GM23338 (cell line): ENCODE measurements around the gene CCL7. TPM values are rescaled to one million over a fixed set of nuclear protein-coding genes. Genes with fewer than 3 reads are reported as not detected.
"Not testable (repeated sequence)": the region's sequence is repeated elsewhere in the genome, so short reads cannot be mapped to it uniquely, and the experiment has no call there.

Experiments
- ATAC-seq: fragments of 200-7000 bp; cut with Tn5 transposase; 3 replicates; pipeline ENCODE4 v1.9.1; 2020
- DNase-seq: peaks from one replicate; pipeline ENCODE4 v3.0.0-alpha.2; 2015; ENCODE audit warnings: low spot score
- H2AFZ ChIP-seq: fragments of 200-600 bp; sonication (generic); 2 replicates; pipeline ENCODE4 v1.8.0; 2016; ENCODE audit warnings: antibody characterized with exemption, mild to moderate bottlenecking, moderate library complexity
- H3F3A ChIP-seq: fragments of 200-600 bp; sonication (generic); replicated peaks from 2 replicates; pipeline ENCODE4 v1.8.0; 2017; ENCODE audit warnings: antibody characterized with exemption, mixed run types, low read depth
- H3K27ac ChIP-seq: fragments of 200-600 bp; sonication (generic); 2 replicates; pipeline ENCODE4 v1.6.1; 2016; ENCODE audit warnings: low read depth
- H3K27me3 ChIP-seq: fragments of 200-600 bp; sonication (generic); 2 replicates; pipeline ENCODE4 v1.8.0; 2016; ENCODE audit warnings: mild to moderate bottlenecking, mixed run types, moderate library complexity; ENCODE audit not compliant: insufficient read depth
- H3K36me3 ChIP-seq: fragments of 200-600 bp; sonication (generic); 2 replicates; pipeline ENCODE4 v1.8.0; 2016; ENCODE audit warnings: mild to moderate bottlenecking; ENCODE audit not compliant: insufficient read depth
- H3K4me1 ChIP-seq: fragments of 200-600 bp; sonication (generic); 2 replicates; pipeline ENCODE4 v1.8.0; 2016; ENCODE audit warnings: mild to moderate bottlenecking, moderate library complexity; ENCODE audit not compliant: insufficient read depth
- H3K4me2 ChIP-seq: fragments of 200-600 bp; sonication (generic); 2 replicates; pipeline ENCODE4 v1.7.1; 2017; ENCODE audit warnings: mixed run types
- H3K4me3 ChIP-seq: fragments of 200-600 bp; sonication (generic); 2 replicates; pipeline ENCODE4 v1.6.1; 2016; ENCODE audit warnings: mixed run types
- H3K79me2 ChIP-seq: fragments of 200-600 bp; sonication (generic); replicated peaks from 2 replicates; pipeline ENCODE4 v1.8.0; 2017; ENCODE audit warnings: mild to moderate bottlenecking; ENCODE audit not compliant: insufficient read depth
- H3K9me2 ChIP-seq: fragments of 200-600 bp; sonication (generic); 2 replicates; pipeline ENCODE4 v1.8.0; 2017; ENCODE audit not compliant: insufficient read depth
- H4K20me1 ChIP-seq: fragments of 200-600 bp; sonication (generic); replicated peaks from 2 replicates; pipeline ENCODE4 v1.8.0; 2017; ENCODE audit warnings: mild to moderate bottlenecking; ENCODE audit not compliant: insufficient read depth
- H3K27ac Mint-ChIP-seq: 2 replicates; pipeline ENCODE4 v1.8.0; 2020; ENCODE audit warnings: inconsistent platforms, mild to moderate bottlenecking, moderate library complexity, mixed read lengths
- H3K27me3 Mint-ChIP-seq: 3 replicates; pipeline ENCODE4 v1.8.0; 2022; ENCODE audit warnings: low read depth, mild to moderate bottlenecking, moderate library complexity, mixed read lengths, inconsistent platforms; ENCODE audit not compliant: insufficient read depth, poor library complexity
- H3K36me3 Mint-ChIP-seq: 3 replicates; pipeline ENCODE4 v1.8.0; 2021; ENCODE audit warnings: low read depth, mild to moderate bottlenecking, inconsistent platforms, moderate library complexity, mixed read lengths
- H3K4me1 Mint-ChIP-seq: 3 replicates; pipeline ENCODE4 v1.8.0; 2020; ENCODE audit warnings: mild to moderate bottlenecking, inconsistent platforms, mixed read lengths
- H3K4me3 Mint-ChIP-seq: 3 replicates; pipeline ENCODE4 v1.8.0; 2021; ENCODE audit warnings: moderate library complexity, mild to moderate bottlenecking, inconsistent platforms, mixed read lengths
- H3K9me3 Mint-ChIP-seq: 3 replicates; pipeline ENCODE4 v1.8.0; 2020; ENCODE audit warnings: moderate library complexity, mild to moderate bottlenecking, inconsistent platforms, mixed read lengths
- CREB1 ChIP-seq: fragments of 250-450 bp; sonication (Bioruptor Pico); IDR thresholded peaks from 2 replicates; pipeline ENCODE4 v1.5.0; 2020; ENCODE audit warnings: low read depth, mild to moderate bottlenecking, moderate library complexity
- EZH2phosphoT487 ChIP-seq: fragments of 200-600 bp; sonication (generic); IDR thresholded peaks from one replicate; pipeline ENCODE4 v1.8.1; 2018; ENCODE audit warnings: antibody characterized with exemption; ENCODE audit not compliant: unreplicated experiment
- JUNB ChIP-seq: IDR thresholded peaks from one replicate; pipeline ENCODE4 v1.6.1; 2016; ENCODE audit warnings: antibody characterized with exemption; ENCODE audit not compliant: unreplicated experiment
- NANOG ChIP-seq: IDR thresholded peaks from 2 replicates; pipeline ENCODE4 v1.6.1; 2016; ENCODE audit warnings: antibody characterized with exemption, borderline replicate concordance
- POLR2AphosphoS5 ChIP-seq: IDR thresholded peaks from 2 replicates; pipeline ENCODE4 v1.6.1; 2016; ENCODE audit warnings: antibody characterized with exemption, low read depth
- STAT1 ChIP-seq: IDR thresholded peaks from one replicate; pipeline ENCODE4 v1.6.1; 2016; ENCODE audit warnings: antibody characterized with exemption; ENCODE audit not compliant: unreplicated experiment
- polyA plus RNA-seq: library from polyadenylated mRNA; unstranded; fragments of >200 nt; fragmentation: Nextera tagmentation; extraction: Ambion mirVana; gene quantifications from 2 replicates; pipeline ENCODE4 v1.2.1, GENCODE V29; 2016
- total RNA-seq: library from RNA; depleted of rRNA; stranded (reverse); fragments of >200 nt; shearing (Covaris generic); gene quantifications from 2 replicates; pipeline ENCODE4 v1.2.3, GENCODE V29; 2014
- TF ChIP-seq, protein P1 (sequence below): IDR thresholded peaks from one replicate; pipeline ENCODE4 v1.6.1; 2018; ENCODE audit warnings: antibody characterized with exemption; ENCODE audit not compliant: unreplicated experiment
- TF ChIP-seq, protein P2 (sequence below): IDR thresholded peaks from 2 replicates; pipeline ENCODE4 v1.6.1; 2016; ENCODE audit warnings: antibody characterized with exemption
- TF ChIP-seq, protein P3 (sequence below): fragments of 250-450 bp; sonication (Bioruptor Pico); IDR thresholded peaks from 2 replicates; pipeline ENCODE4 v1.5.0; 2020; ENCODE audit warnings: mild to moderate bottlenecking, moderate library complexity

The CCL7 gene
- total and polyA plus RNA-seq, 2 experiments from 2014 or later: not detected

DNA sequence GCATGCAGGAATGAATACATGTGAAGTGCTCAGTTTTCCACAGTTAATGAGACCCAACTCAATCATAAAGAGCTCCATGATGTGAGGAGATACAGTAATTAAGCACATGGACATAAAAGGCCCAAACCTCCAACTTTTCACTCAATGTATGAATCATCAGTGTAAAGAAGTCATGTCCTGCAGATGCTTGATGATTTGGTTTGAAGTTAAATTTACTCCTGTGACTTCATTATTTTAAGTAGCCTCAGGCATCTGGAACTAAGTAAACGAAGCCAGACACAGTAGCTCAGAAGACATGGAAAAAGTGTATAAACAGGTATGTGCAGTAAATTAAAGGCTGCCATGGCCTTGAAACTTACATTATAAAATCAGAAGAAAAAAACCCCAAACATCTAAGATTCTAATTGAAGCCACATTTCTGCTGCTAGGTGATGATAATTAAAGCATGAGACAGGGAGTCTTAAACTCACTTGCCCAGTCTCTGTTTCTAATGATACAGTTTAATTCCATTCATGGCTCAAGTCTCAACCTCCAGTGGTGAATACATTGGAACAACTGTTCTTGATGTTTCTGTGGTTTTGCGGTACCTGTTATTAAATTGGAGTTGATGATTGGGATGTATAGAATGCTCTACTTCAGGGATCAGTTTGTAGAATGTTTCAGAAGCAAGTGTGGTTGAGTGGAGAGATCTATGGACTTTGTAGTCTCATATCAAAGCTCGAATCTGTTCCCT lies 43.8 kb upstream of the CCL7 start (continued):
- TF ChIP-seq, protein P1, sequence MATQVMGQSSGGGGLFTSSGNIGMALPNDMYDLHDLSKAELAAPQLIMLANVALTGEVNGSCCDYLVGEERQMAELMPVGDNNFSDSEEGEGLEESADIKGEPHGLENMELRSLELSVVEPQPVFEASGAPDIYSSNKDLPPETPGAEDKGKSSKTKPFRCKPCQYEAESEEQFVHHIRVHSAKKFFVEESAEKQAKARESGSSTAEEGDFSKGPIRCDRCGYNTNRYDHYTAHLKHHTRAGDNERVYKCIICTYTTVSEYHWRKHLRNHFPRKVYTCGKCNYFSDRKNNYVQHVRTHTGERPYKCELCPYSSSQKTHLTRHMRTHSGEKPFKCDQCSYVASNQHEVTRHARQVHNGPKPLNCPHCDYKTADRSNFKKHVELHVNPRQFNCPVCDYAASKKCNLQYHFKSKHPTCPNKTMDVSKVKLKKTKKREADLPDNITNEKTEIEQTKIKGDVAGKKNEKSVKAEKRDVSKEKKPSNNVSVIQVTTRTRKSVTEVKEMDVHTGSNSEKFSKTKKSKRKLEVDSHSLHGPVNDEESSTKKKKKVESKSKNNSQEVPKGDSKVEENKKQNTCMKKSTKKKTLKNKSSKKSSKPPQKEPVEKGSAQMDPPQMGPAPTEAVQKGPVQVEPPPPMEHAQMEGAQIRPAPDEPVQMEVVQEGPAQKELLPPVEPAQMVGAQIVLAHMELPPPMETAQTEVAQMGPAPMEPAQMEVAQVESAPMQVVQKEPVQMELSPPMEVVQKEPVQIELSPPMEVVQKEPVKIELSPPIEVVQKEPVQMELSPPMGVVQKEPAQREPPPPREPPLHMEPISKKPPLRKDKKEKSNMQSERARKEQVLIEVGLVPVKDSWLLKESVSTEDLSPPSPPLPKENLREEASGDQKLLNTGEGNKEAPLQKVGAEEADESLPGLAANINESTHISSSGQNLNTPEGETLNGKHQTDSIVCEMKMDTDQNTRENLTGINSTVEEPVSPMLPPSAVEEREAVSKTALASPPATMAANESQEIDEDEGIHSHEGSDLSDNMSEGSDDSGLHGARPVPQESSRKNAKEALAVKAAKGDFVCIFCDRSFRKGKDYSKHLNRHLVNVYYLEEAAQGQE: no peak
- TF ChIP-seq EZH2phosphoT487: no peak

DNA sequence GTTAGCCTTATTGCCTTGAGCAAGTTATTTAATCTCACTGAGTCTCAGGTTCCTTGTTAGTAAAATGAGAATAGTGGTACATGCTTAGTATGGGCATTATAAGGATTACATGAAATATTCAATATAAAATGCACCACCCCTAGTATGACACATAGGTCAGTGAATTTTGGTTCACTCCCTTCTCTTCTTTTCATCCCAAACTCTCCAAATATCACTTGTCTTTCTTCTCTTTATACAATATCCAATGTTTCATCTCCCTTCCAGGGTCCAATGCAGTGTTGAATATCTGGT lies 43.3 kb upstream of the CCL7 start:
- H3K4me3 Mint-ChIP-seq: no peak overlapping the region
- H3K27ac ChIP-seq: no peak overlapping the region
- peaks cover 19% of the 10 kb centered on the region; the same call in 1 of the 2 replicates for H3K9me2 ChIP-seq
- peaks cover 4% of the 10 kb centered on the region; the same call in 1 of the 2 replicates for H3K36me3 ChIP-seq
- no peak for TF ChIP-seq NANOG
- no peak for TF ChIP-seq EZH2phosphoT487
- TF ChIP-seq CREB1 (CRISPR knock-in tag): no peak
- TF ChIP-seq, protein P2, sequence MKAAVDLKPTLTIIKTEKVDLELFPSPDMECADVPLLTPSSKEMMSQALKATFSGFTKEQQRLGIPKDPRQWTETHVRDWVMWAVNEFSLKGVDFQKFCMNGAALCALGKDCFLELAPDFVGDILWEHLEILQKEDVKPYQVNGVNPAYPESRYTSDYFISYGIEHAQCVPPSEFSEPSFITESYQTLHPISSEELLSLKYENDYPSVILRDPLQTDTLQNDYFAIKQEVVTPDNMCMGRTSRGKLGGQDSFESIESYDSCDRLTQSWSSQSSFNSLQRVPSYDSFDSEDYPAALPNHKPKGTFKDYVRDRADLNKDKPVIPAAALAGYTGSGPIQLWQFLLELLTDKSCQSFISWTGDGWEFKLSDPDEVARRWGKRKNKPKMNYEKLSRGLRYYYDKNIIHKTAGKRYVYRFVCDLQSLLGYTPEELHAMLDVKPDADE: no peak
- no peak for TF ChIP-seq STAT1
- TF ChIP-seq POLR2AphosphoS5: no peak
- TF ChIP-seq JUNB: no peak
- TF ChIP-seq, protein P3, sequence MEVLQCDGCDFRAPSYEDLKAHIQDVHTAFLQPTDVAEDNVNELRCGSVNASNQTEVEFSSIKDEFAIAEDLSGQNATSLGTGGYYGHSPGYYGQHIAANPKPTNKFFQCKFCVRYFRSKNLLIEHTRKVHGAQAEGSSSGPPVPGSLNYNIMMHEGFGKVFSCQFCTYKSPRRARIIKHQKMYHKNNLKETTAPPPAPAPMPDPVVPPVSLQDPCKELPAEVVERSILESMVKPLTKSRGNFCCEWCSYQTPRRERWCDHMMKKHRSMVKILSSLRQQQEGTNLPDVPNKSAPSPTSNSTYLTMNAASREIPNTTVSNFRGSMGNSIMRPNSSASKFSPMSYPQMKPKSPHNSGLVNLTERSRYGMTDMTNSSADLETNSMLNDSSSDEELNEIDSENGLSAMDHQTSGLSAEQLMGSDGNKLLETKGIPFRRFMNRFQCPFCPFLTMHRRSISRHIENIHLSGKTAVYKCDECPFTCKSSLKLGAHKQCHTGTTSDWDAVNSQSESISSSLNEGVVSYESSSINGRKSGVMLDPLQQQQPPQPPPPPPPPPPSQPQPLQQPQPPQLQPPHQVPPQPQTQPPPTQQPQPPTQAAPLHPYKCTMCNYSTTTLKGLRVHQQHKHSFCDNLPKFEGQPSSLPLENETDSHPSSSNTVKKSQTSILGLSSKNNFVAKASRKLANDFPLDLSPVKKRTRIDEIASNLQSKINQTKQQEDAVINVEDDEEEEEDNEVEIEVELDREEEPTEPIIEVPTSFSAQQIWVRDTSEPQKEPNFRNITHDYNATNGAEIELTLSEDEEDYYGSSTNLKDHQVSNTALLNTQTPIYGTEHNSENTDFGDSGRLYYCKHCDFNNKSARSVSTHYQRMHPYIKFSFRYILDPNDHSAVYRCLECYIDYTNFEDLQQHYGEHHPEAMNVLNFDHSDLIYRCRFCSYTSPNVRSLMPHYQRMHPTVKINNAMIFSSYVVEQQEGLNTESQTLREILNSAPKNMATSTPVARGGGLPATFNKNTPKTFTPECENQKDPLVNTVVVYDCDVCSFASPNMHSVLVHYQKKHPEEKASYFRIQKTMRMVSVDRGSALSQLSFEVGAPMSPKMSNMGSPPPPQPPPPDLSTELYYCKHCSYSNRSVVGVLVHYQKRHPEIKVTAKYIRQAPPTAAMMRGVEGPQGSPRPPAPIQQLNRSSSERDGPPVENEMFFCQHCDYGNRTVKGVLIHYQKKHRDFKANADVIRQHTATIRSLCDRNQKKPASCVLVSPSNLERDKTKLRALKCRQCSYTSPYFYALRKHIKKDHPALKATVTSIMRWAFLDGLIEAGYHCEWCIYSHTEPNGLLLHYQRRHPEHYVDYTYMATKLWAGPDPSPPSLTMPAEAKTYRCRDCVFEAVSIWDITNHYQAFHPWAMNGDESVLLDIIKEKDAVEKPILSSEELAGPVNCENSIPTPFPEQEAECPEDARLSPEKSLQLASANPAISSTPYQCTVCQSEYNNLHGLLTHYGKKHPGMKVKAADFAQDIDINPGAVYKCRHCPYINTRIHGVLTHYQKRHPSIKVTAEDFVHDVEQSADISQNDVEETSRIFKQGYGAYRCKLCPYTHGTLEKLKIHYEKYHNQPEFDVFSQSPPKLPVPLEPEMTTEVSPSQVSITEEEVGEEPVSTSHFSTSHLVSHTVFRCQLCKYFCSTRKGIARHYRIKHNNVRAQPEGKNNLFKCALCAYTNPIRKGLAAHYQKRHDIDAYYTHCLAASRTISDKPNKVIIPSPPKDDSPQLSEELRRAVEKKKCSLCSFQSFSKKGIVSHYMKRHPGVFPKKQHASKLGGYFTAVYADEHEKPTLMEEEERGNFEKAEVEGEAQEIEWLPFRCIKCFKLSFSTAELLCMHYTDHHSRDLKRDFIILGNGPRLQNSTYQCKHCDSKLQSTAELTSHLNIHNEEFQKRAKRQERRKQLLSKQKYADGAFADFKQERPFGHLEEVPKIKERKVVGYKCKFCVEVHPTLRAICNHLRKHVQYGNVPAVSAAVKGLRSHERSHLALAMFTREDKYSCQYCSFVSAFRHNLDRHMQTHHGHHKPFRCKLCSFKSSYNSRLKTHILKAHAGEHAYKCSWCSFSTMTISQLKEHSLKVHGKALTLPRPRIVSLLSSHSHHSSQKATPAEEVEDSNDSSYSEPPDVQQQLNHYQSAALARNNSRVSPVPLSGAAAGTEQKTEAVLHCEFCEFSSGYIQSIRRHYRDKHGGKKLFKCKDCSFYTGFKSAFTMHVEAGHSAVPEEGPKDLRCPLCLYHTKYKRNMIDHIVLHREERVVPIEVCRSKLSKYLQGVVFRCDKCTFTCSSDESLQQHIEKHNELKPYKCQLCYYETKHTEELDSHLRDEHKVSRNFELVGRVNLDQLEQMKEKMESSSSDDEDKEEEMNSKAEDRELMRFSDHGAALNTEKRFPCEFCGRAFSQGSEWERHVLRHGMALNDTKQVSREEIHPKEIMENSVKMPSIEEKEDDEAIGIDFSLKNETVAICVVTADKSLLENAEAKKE: no peak
- peaks cover 24% of the 10 kb centered on the region for H3K9me3 Mint-ChIP-seq
- DNase-seq: no peak
- no peak overlapping the region for H2AFZ ChIP-seq
- no peak overlapping the region for H3K4me3 ChIP-seq
- no peak overlapping the region for H3K27ac Mint-ChIP-seq
- H3K27me3 ChIP-seq: no peaks in the 10 kb centered on the region
- no peak for ATAC-seq
- H3K27me3 Mint-ChIP-seq: peaks cover 1% of the 10 kb centered on the region
- H3F3A ChIP-seq: no peaks in the 10 kb centered on the region
- H3K79me2 ChIP-seq: no peaks in the 10 kb centered on the region
- H3K4me1 Mint-ChIP-seq: peaks cover 8% of the 10 kb centered on the region
- peaks cover 9% of the 10 kb centered on the region; the same call in 2 of the 3 replicates for H3K36me3 Mint-ChIP-seq
- H4K20me1 ChIP-seq: no peaks in the 10 kb centered on the region
- H3K4me1 ChIP-seq: peaks cover 8% of the 10 kb centered on the region; the same call in 1 of the 2 replicates
- H3K4me2 ChIP-seq: no peak overlapping the region

DNA sequence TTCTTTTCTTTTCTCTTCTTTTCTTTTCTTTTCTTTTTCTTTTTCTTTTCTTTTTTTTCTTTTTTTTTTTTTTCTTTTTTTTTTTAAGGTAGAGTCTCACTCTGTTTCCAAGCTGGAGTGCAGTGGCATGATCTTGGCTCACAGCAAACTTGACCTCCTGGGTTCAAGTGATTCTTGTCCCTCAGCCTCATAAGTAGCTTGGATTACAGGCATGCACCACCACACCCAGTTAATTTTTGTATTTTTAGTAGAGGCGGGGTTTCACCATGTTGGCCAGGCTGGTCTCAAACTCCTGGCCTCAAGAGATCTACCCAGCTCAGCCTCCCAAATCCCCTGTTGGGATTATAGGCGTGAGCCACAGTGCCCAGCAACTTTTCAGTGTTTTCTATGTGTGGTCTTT lies 42.7 kb upstream of the CCL7 start:
- H3K27me3 Mint-ChIP-seq, H3K27ac Mint-ChIP-seq, H3K4me1 Mint-ChIP-seq, H4K20me1 ChIP-seq, H3K4me3 ChIP-seq, ATAC-seq, H3K36me3 Mint-ChIP-seq, H3K27me3 ChIP-seq, DNase-seq, H3K4me2 ChIP-seq, H3K27ac ChIP-seq, H3K36me3 ChIP-seq, H3K4me1 ChIP-seq, H3K79me2 ChIP-seq, H3F3A ChIP-seq, H3K4me3 Mint-ChIP-seq: not testable (repeated sequence)
- peaks cover 19% of the 10 kb centered on the region; the same call in 1 of the 2 replicates for H3K9me2 ChIP-seq
- H3K9me3 Mint-ChIP-seq: peaks cover 24% of the 10 kb centered on the region
- peak overlapping the region; percentile 8; the same call in 1 of the 2 replicates for H2AFZ ChIP-seq
